Measurements from ENCODE around the gene ZBTB20.

- TF ChIP-seq CTCF (IDR thresholded peaks at IDR 0.05; ENCODE audit: borderline replicate concordance, extremely low read depth, low read length, poor library complexity, severe bottlenecking) (no peak), EZH2 (IDR thresholded peaks at IDR 0.05; ENCODE audit: borderline replicate concordance, low read depth, low read length, severe bottlenecking) (no peak)
Measured at GRCh38 chr3:114953800-114954199, 193.3 kb downstream of the ZBTB20 start.

All from DND-41 (cell line).